ENCODE measurements around the gene PXDN.
"Not testable (repeated sequence)": the region's sequence is repeated elsewhere in the genome, so short reads cannot be mapped to it uniquely, and the experiment has no call there.

The PXDN gene

GRCh38 chr2:1701556-1702185 is 42.6 kb downstream of the PXDN start:
- DNase-seq (ENCODE audit: low read depth): no peak

GRCh38 chr2:1701020-1701419 is 43.3 kb downstream of the PXDN start:
- DNase-seq (ENCODE audit: low read depth): no peak

GRCh38 chr2:1700427-1700826 is 43.9 kb downstream of the PXDN start:
- DNase-seq (ENCODE audit: low read depth): not testable (repeated sequence)

GRCh38 chr2:1698188-1698945 is 45.9 kb downstream of the PXDN start:
- no peak for DNase-seq (ENCODE audit: low read depth)

GRCh38 chr2:1697601-1698000 is 46.7 kb downstream of the PXDN start:
- DNase-seq (ENCODE audit: low read depth): no peak

- no peak for DNase-seq (ENCODE audit: low read depth)
Observed at GRCh38 chr2:1696472-1696871, 47.8 kb downstream of the PXDN start.

- DNase-seq (ENCODE audit: low read depth): no peak
Observed at GRCh38 chr2:1694371-1695271, 49.7 kb downstream of the PXDN start.

- no peak for DNase-seq (ENCODE audit: low read depth)
Observed at GRCh38 chr2:1693723-1694122, 50.6 kb downstream of the PXDN start.

- DNase-seq (ENCODE audit: low read depth): no peak
Observed at GRCh38 chr2:1692342-1692741, 52.0 kb downstream of the PXDN start.

- DNase-seq (ENCODE audit: low read depth): no peak
Observed at GRCh38 chr2:1691366-1691765, 52.9 kb downstream of the PXDN start.

- DNase-seq (ENCODE audit: low read depth): no peak
Observed at GRCh38 chr2:1690056-1690775, 54.1 kb downstream of the PXDN start.

GRCh38 chr2:1688859-1689258 is 55.5 kb downstream of the PXDN start:
- no peak for DNase-seq (ENCODE audit: low read depth)

- DNase-seq (ENCODE audit: low read depth): no peak
Observed at GRCh38 chr2:1688161-1688560, 56.2 kb downstream of the PXDN start.

- no peak for DNase-seq (ENCODE audit: low read depth)
Observed at GRCh38 chr2:1687254-1687653, 57.1 kb downstream of the PXDN start.

- DNase-seq (ENCODE audit: low read depth): no peak
Observed at GRCh38 chr2:1686784-1687105, 57.6 kb downstream of the PXDN start.

- peak; percentile 5 for DNase-seq (ENCODE audit: low read depth)
Observed at GRCh38 chr2:1685957-1686783, 58.1 kb downstream of the PXDN start.

GRCh38 chr2:1685078-1685956 is 59.0 kb downstream of the PXDN start:
- DNase-seq (ENCODE audit: low read depth): no peak

- DNase-seq (ENCODE audit: low read depth): no peak
Observed at GRCh38 chr2:1683297-1683696, 61.0 kb downstream of the PXDN start.

- no peak for DNase-seq (ENCODE audit: low read depth)
Observed at GRCh38 chr2:1682181-1682440, 62.2 kb downstream of the PXDN start.

- DNase-seq (ENCODE audit: low read depth): no peak
Observed at GRCh38 chr2:1681323-1682180, 62.8 kb downstream of the PXDN start.
